Right lobe of liver (tissue), 6 donors: Measurements from ENCODE around the gene TMEM247. TPM values are rescaled to one million over a fixed set of nuclear protein-coding genes. Genes with fewer than 3 reads are reported as not detected.

Experiments used
- ATAC-seq, 4 donors: fragments of 200-7000 bp; cut with Tn5 transposase; one replicate each; pipeline ENCODE4 v1.9.1; 2020; ENCODE audit warnings: mild to moderate bottlenecking in 4 of 4, moderate library complexity in 4 of 4
- DNase-seq, 3 donors: peaks; one replicate each; pipeline ENCODE4 v3.0.0-alpha.2; 2020
- H3K27ac ChIP-seq, 3 donors: fragments of 200-600 bp; one replicate each; pipeline ENCODE4 v1.8.0; 2022
- H3K27me3 ChIP-seq, 2 donors: fragments of 200-600 bp; one replicate each; pipeline ENCODE4 v1.8.0; 2022
- H3K36me3 ChIP-seq, 4 donors: fragments of 200-600 bp; sonication (generic) in 1 of 4; one replicate each; pipeline versions ENCODE4 v1.5.1 to v1.8.0; 2017 to 2022; ENCODE audit warnings: control low read depth in 1 of 4
- H3K4me1 ChIP-seq, 4 donors: fragments of 200-600 bp; sonication (generic) in 1 of 4; one replicate each; pipeline versions ENCODE4 v1.5.1 to v1.8.0; 2017 to 2022; ENCODE audit warnings: control low read depth in 1 of 4
- H3K4me3 ChIP-seq, 3 donors: fragments of 200-600 bp; one replicate each; pipeline ENCODE4 v1.8.0; 2022
- H3K9me3 ChIP-seq, 4 donors: fragments of 200-600 bp; sonication (generic) in 1 of 4; one replicate each; pipeline versions ENCODE4 v1.5.1 to v1.8.0; 2017 to 2022; ENCODE audit warnings: control low read depth in 1 of 4
- POLR2A ChIP-seq: fragments of 450-650 bp; IDR thresholded peaks from one replicate; pipeline ENCODE4 v1.6.1; 2017; ENCODE audit warnings: antibody characterized with exemption, mild to moderate bottlenecking
- WGBS: methylation state at CpG from one replicate; pipeline ENCODE4 v1.1.6; 2018; ENCODE audit warnings: low coverage, low lambda C conversion rate; ENCODE audit not compliant: insufficient coverage; ENCODE audit errors: missing lambda C conversion rate; 5-methylcytosine and 5-hydroxymethylcytosine counted together
- intact Hi-C, 2 donors: fragments of 100-400 bp; cut with DNase I; formaldehyde crosslinking; loops; one replicate each; pipeline versions ENCODE4 v1.11.2 to v1.14.1; 2022
- total RNA-seq, 6 experiments: library from RNA; depleted of rRNA in 2 of 6; stranded (reverse); fragments of >200 nt in 2 of 6; fragmentation: NEBNext Ultra II Directional in 3 of 6; extraction: Animal tissue kit (Norgen Biotek cat#: 25700) in 3 of 6; gene quantifications; one replicate each; pipeline versions ENCODE4 v1.1.0 to v1.2.4, GENCODE V29; 2016 to 2023
- TF ChIP-seq, protein P1 (sequence below), 4 donors: fragments of 200-600 bp in 3 of 4; fragments of 450-650 bp in 1 of 4; IDR thresholded peaks; one replicate each; pipeline versions ENCODE4 v1.5.1 to v1.8.0; 2016 to 2022; ENCODE audit warnings: antibody characterized with exemption in 4 of 4, mild to moderate bottlenecking in 2 of 4
- donor health status: DM: no; HTN: yes; CAD: no.
- donor health status: DM: no; HTN: no; CAD: no.
- donor health status: DM: no; HTN: no; CAD: no.
- donor health status: DM: no; HTN: yes; CAD: no.
- donor health status: DM: no; HTN: yes; CAD: no.

Gene TMEM247
- total RNA-seq, 6 experiments from 2014 or later = not detected

DNA sequence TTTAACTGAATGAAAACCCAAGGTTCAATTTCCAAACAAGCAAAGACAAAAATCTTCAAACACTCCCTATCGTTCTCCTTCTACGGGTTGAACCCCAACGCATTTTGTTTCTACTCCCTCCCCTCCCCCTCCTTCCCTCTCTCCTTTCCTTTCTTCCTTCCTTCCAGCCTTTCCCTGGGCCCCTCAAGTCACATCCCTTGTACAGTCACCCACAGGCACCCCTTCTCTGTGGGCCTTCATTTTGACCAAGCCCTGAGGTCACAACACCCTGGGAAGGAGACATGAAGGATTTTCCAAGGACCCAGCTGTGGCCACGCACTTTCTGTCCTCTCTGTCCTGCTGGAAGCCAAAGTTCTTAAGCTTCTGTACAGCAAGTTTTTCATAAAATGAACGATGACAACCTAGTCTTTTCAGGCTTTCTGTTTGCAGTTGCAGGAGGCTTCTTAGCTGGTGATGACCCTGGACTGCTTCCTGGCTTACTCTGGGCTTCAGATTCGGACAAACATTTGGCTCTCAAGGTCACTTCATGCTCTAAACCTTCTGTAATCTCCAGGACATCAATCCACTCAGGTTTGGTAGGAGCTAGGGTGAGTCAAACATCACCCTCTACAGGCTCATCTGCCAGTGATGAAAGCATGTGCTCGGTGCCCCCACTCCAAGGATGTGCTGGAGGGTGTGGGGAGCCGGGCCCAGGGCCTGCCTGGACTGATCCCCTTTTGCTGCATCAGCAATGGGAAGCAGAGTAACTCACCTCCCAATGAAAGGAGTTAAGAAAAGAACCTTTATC, 25.5 kb downstream of the TMEM247 start:
- Histone ChIP-seq H3K9me3 (no peaks in the 10 kb centered on the region), H3K36me3 (no peaks in the 10 kb centered on the region), H3K4me3 (no peak overlapping the region), H3K27ac (no peak overlapping the region), H3K27me3 (no peaks in the 10 kb centered on the region), H3K4me1 (no peaks in the 10 kb centered on the region)
- TF ChIP-seq, protein P1, sequence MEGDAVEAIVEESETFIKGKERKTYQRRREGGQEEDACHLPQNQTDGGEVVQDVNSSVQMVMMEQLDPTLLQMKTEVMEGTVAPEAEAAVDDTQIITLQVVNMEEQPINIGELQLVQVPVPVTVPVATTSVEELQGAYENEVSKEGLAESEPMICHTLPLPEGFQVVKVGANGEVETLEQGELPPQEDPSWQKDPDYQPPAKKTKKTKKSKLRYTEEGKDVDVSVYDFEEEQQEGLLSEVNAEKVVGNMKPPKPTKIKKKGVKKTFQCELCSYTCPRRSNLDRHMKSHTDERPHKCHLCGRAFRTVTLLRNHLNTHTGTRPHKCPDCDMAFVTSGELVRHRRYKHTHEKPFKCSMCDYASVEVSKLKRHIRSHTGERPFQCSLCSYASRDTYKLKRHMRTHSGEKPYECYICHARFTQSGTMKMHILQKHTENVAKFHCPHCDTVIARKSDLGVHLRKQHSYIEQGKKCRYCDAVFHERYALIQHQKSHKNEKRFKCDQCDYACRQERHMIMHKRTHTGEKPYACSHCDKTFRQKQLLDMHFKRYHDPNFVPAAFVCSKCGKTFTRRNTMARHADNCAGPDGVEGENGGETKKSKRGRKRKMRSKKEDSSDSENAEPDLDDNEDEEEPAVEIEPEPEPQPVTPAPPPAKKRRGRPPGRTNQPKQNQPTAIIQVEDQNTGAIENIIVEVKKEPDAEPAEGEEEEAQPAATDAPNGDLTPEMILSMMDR (IDR thresholded peaks at IDR 0.05) = no peak
- TF ChIP-seq POLR2A = no peak
- 73% methylated on average over 8 of the region's 8 CpGs for WGBS
- no peak for DNase-seq
- no peak for ATAC-seq
- intact Hi-C loops = no loop called here

DNA sequence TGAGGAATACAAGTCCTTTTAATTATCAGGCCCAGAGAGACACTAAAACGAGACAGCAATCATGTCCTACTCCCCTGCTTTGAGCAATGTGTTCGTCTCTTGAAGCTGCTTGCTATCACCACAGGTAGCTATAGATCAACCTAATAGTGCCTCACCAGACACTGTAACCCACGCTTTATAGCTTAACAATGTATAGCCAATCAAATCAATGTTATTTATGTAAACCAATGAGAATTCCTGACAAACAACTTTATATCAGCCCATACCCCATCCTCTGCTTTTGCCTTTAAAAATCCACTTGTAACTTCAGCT, 26.1 kb downstream of the TMEM247 start:
- Histone ChIP-seq H3K27ac (no peak overlapping the region), H3K36me3 (no peaks in the 10 kb centered on the region), H3K27me3 (no peaks in the 10 kb centered on the region), H3K9me3 (no peaks in the 10 kb centered on the region), H3K4me3 (no peak overlapping the region), H3K4me1 (no peaks in the 10 kb centered on the region)
- ATAC-seq (no peak), DNase-seq (no peak)
- intact Hi-C loops = no loop called here
- 82% methylated on average over 3 of the region's 3 CpGs for WGBS
- TF ChIP-seq, protein P1 (IDR thresholded peaks at IDR 0.05) = no peak
- no peak for TF ChIP-seq POLR2A

DNA sequence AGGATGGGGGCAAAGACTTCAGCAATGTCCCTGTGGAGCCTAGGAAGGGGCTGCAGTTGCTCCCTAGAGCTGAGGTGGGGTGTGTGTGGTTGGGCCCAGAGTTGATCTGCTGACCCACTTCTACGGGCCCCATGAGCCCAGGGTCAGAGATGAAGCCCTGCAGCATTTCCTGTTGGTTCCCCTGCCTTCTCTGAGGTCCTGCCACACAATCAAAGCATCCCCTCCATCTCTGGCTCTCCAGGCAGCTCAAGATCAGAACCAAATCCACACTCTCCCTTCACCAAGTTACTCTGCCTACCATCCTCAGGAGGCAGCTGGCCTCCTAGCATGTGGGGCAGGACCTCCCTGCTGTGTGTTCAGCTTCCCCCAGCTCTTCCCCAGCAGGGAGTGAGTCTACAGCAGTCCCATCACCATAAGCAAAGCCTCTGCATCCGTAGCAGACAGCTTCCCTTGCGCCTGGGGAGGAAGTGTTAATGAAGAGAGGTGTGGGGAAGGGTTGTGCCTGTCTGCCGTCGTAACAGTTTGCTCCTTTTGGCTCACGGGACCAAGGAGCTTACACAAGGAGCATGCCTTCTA, 26.9 kb downstream of the TMEM247 start:
- Histone ChIP-seq H3K27me3 (no peaks in the 10 kb centered on the region), H3K4me3 (no peak overlapping the region), H3K4me1 (no peaks in the 10 kb centered on the region), H3K27ac (no peak overlapping the region), H3K9me3 (no peaks in the 10 kb centered on the region), H3K36me3 (no peaks in the 10 kb centered on the region)
- TF ChIP-seq POLR2A = no peak
- TF ChIP-seq, protein P1 (IDR thresholded peaks at IDR 0.05) = no peak
- no peak for ATAC-seq
- 50% methylated on average over 5 of the region's 6 CpGs for WGBS
- intact Hi-C loops = no loop called here
- DNase-seq = no peak

DNA sequence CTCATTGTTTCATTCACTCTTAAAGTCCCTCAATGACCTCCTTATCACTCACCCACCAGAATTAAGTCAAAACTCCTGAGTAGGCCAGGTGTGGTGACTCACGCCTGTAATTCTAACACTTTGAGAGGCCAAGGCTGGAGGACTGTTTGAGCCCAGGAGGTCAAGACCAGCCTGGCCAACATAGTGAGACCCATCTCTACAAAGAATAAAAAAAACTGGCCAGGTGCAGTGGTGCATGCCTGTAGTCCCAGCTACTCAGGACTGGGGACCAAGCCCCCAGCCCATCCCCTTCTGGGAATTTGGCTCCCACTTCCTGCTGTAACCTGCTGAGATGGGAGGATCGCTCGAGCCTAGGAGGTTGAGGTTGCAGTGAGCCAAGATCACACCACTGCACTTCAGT, 28.9 kb downstream of the TMEM247 start:
- intact Hi-C loops = no loop called here
- ATAC-seq = no peak
- whole genome bisulfite sequencing = 100% methylated on average over 1 of the region's 3 CpGs

More for the DNA sequence above, 28.9 kb downstream of the TMEM247 start:
- H3K27ac ChIP-seq = no peak overlapping the region
- no peaks in the 10 kb centered on the region for H3K36me3 ChIP-seq
- no peaks in the 10 kb centered on the region for H3K4me1 ChIP-seq
- no peak overlapping the region for H3K4me3 ChIP-seq
- no peaks in the 10 kb centered on the region for H3K27me3 ChIP-seq
- TF ChIP-seq, protein P1 (IDR thresholded peaks at IDR 0.05) = no peak
- TF ChIP-seq POLR2A = no peak
- DNase-seq = no peak
- no peaks in the 10 kb centered on the region for H3K9me3 ChIP-seq
